ENCODE measurements around the gene KRTAP10-9.
"Not testable (repeated sequence)": the region's sequence is repeated elsewhere in the genome, so short reads cannot be mapped to it uniquely, and the experiment has no call there.

Gene KRTAP10-9

DNA sequence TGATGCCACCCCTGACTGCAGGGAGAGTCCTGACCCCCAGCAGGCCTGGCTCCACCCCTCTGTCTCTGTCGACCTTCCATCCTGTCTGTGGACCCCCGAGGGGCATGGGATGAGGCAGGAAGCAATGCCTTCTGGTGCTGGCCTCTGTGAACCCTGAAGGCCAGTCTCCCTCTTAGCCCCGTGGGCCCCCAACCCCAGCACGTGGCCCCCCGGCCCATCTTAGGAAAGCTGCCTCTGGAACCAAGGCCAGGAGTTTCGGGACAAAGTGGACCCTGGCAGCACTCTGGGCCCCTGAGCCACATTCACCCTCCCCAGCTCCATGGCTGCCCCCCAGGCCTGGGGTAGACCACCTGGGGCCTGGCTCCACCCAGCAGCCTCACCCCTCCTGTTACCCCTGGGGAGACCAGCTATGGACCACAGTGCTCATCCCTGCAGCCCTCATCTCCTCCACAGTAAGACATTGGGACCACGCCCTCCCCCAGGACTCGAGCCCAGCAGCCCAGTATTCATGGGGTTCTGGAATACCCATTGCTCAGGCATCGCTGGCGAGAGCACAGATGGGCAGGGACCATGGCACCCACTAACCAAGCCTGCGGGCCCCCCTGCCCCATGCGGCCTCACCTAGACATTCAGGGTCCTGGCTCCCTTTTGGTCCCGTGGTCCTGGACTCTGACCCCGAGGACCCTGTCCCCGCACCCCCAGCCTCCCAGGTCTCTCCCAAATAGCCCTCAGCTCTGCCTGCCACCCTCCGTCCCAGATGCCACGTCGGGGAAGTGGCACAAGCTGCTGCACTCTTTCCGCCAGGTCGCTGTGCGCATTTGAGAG lies 11.8 kb downstream of the KRTAP10-9 start:
- DNase-seq (ENCODE audit: low read depth in 2 of 3, low spot score in 1 of 3), result not testable (repeated sequence)

- DNase-seq (ENCODE audit: low read depth in 2 of 3, low spot score in 1 of 3), result no peak
Observed at GRCh38 chr21:44639331-44639655, 12.4 kb downstream of the KRTAP10-9 start.

- DNase-seq (ENCODE audit: low read depth in 2 of 3, low spot score in 1 of 3), result no peak
Observed at GRCh38 chr21:44640761-44641160, 13.9 kb downstream of the KRTAP10-9 start.

- DNase-seq (ENCODE audit: low read depth in 2 of 3, low spot score in 1 of 3), result no peak
Observed at GRCh38 chr21:44643741-44644310, 16.9 kb downstream of the KRTAP10-9 start.

DNA sequence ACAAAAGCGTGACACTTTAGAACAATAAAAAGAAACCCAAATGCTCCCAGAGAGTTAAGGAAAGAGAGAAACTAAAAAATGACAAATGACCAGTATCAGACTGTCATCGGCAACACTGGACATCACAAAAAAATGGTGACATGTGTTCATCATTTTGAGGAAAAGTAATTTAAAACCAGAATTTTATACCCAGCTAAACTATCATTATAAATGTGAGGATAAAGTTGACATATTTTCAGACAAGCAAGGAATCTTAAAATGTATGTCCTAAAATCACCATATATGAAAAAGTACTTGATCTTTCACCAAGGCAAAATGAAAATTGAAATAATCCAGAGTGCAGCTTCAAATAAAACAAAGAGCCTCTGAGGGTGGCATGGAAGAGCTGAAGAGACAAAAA lies 18.0 kb downstream of the KRTAP10-9 start:
- DNase-seq (ENCODE audit: low read depth in 2 of 3, low spot score in 1 of 3), result no peak

DNA sequence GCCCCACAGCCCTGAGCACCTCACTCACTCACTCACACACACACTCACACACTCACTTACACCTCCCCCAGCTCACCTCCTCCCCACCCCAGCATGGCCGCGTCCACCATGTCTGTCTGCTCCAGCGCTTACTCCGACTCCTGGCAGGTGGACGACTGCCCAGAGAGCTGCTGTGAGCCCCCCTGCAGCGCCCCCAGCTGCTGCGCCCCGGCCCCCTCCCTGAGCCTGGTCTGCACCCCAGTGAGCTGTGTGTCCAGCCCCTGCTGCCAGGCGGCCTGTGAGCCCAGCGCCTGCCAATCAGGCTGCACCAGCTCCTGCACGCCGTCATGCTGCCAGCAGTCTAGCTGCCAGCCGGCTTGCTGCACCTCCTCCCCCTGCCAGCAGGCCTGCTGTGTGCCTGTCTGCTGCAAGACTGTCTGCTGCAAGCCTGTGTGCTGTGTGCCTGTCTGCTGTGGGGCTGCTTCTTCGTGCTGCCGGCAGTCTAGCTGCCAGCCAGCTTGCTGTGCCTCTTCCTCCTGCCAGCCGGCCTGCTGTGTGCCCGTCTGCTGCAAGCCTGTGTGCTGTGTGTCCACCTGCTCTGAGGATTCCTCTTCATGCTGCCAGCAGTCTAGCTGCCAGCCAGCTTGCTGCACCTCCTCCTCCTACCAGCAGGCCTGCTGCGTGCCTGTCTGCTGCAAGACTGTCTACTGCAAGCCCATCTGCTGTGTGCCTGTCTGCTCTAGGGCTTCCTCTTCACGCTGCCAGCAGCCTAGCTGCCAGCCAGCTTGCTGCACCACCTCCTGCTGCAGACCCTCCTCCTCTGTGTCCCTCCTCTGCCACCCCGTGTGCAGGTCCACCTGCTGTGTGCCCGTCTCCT lies 19.7 kb downstream of the KRTAP10-9 start, which contains the start of gene KRTAP10-11:
Gene KRTAP10-11 (plus strand): TSS at position 49 of the 856 bp plus-strand sequence. CDS start 45 bp downstream, at position 94.
- DNase-seq (ENCODE audit: low read depth in 2 of 3, low spot score in 1 of 3), result not testable (repeated sequence)

DNA sequence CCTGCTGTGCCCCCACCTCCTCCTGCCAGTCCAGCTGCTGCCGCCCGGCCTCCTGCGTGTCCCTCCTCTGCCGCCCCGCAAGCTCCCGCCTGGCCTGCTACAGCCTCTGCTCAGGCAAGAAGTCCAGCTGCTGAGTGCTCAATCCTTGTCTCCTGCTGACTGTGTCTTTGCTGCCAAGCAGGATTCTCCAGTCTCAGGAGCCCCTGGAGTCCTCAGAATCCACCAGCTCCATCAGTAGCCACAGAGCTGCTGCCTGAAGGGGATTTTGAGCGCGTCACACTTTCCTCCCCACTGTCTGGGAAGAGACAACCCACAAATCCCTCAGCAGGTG lies 20.3 kb downstream of the KRTAP10-9 start:
- DNase-seq (ENCODE audit: low read depth in 2 of 3, low spot score in 1 of 3), result no peak

GRCh38 chr21:44648557-44649311 lies 21.8 kb downstream of the KRTAP10-9 start:
- DNase-seq (ENCODE audit: low read depth in 2 of 3, low spot score in 1 of 3), result no peak

- no peak for DNase-seq (ENCODE audit: low read depth in 2 of 3, low spot score in 1 of 3)
Observed at GRCh38 chr21:44649521-44650100, 22.7 kb downstream of the KRTAP10-9 start.

GRCh38 chr21:44650265-44650972 lies 23.5 kb downstream of the KRTAP10-9 start:
- DNase-seq (ENCODE audit: low read depth in 2 of 3, low spot score in 1 of 3), result no peak

- DNase-seq (ENCODE audit: low read depth in 2 of 3, low spot score in 1 of 3), result no peak
Observed at GRCh38 chr21:44650973-44651675, 24.2 kb downstream of the KRTAP10-9 start.

DNA sequence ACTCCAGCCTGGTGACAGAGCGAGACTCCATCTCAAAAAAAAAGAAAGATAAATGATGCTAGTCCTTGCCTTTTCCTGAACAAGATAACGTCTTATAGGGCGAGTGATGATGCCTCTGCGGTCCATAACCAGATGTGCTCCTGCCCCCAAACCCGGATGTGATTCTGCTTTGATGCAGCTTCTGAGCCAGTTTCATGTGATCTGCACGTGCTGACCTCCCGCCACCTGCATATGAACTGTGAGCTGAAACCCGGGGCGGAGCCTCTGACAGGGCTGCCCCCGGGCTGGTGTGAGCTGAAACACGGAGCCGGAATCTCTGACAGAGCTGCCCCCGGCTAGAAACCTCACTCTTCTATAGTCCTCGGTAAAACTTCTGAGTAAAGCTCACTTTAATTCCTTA lies 26.2 kb downstream of the KRTAP10-9 start:
- no peak for DNase-seq (ENCODE audit: low read depth in 2 of 3, low spot score in 1 of 3)

DNA sequence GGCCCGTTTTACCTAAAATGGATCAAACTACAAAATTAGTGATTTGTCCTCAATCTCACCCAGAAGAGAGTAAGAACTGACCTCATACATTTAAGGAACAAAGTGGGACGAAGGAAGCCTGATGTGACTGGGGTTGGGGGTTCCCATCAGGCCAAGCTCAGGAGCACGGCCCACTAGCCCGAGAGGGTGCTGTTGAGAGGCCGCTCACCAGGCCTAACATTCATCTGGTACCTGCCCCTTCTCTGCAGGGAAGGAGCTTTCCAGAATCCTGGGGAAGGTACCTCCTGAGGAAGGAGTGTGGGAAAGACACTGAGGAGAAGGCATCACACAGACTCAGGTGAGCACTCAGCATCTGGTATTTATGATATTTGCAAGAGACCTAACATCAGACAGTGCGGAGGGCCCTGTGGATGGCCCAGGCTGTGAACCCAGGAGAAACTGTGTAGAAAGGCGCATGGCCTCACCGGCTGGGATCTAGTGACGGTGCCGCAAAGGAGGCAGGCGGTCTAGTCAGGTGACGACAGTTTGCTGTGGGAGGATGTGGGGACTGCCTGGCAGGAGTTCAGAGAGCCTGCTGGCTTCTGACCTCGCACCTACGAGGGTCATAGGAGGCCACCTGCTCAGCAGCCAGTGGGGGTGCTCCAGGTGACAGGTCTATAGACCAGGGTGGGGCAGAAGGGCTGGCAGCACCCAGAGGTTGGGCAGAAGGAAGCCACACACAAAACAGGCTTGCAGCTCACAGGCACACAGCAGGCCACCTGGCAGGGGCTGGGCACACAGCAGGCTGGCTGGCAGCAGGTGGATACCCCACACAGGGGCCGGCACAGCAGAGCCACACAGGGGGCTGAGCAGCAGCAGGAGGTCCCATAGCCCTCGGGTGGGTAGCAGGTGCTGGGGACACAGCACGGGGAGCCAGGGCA lies 27.0 kb downstream of the KRTAP10-9 start:
- no peak for DNase-seq (ENCODE audit: low read depth in 2 of 3, low spot score in 1 of 3)

- no peak for DNase-seq (ENCODE audit: low read depth in 2 of 3, low spot score in 1 of 3)
Observed at GRCh38 chr21:44654576-44655175, 27.8 kb downstream of the KRTAP10-9 start, which contains the start of gene KRTAP12-4. KRTAP12-4 (minus strand) TSS chr21:44654659; CDS start chr21:44654614, 45 bp downstream.

DNA sequence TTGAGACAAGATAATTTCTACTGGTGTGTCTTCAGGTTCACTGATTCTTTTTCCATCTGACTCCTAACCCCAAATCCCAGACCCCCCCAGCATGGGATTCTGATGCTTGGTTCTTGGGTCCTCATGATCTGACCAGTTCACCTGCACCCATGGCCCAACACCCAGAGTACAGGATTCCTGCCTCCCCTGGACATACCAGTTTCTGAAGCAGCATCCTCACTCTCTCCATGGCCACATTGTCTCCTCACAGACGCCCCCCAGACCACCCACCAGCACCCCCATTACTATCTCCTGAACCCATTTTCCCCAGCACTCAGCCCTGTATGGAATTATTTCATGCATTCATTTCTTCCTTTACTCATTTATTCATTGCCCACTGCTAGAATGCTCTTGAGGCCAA lies 30.0 kb downstream of the KRTAP10-9 start:
- DNase-seq (ENCODE audit: low read depth in 2 of 3, low spot score in 1 of 3), result no peak

DNA sequence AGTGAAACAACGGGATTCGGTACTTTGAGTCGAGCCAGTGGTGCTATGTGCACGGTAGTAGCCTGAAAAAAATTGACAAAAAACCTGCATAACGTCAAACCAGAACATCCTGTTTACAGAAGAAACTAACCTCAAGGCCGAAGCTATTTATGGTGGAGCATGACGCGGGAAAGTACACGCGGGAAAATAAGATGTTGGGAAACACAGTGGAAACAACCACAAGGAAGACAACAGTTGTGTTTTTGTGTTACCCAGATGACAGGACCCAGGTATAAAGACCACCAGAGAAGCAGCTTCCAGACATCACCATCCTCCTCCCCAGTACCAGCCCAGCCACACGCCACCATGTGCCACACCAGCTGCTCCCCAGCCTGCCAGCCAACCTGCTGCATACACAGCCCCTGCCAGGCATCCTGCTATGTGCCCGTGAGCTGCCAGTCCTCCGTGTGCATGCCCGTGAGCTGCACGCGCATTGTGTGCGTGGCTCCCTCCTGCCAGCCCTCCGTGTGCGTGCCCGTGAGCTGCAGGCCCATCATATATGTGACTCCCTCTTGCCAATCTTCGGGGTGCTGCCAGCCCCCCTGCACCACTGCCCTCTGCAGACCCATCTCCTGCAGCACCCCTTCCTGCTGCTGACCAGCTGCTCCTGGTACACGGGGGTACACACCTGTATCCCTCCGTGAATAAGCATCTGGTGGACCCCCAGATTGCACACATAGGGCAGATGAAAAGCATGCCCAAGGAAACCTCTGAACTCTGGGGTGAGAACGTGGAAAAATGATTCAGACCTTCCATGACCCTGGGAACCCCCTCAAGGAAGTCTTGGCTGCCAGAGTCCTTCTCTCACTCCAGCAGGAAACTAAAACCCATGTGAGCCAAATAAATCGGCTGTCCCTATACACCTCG lies 31.0 kb downstream of the KRTAP10-9 start, which contains the start of gene KRTAP12-3:
Gene KRTAP12-3 (plus strand): TSS at position 298 of the 906 bp plus-strand sequence. CDS start 48 bp downstream, at position 346.
- DNase-seq (ENCODE audit: low read depth in 2 of 3, low spot score in 1 of 3), result no peak

- no peak for DNase-seq (ENCODE audit: low read depth in 2 of 3, low spot score in 1 of 3)
Observed at GRCh38 chr21:44658541-44658910, 31.6 kb downstream of the KRTAP10-9 start.

All from stimulated activated CD4-positive, alpha-beta T cell treated with anti-CD3 and anti-CD28 coated beads, Interleukin-12 subunit alpha, Interleukin-12 subunit beta, amount 100 ng/mL, for 48 hours (primary cell).